ENCODE results near the gene SCP2D1.

DNA sequence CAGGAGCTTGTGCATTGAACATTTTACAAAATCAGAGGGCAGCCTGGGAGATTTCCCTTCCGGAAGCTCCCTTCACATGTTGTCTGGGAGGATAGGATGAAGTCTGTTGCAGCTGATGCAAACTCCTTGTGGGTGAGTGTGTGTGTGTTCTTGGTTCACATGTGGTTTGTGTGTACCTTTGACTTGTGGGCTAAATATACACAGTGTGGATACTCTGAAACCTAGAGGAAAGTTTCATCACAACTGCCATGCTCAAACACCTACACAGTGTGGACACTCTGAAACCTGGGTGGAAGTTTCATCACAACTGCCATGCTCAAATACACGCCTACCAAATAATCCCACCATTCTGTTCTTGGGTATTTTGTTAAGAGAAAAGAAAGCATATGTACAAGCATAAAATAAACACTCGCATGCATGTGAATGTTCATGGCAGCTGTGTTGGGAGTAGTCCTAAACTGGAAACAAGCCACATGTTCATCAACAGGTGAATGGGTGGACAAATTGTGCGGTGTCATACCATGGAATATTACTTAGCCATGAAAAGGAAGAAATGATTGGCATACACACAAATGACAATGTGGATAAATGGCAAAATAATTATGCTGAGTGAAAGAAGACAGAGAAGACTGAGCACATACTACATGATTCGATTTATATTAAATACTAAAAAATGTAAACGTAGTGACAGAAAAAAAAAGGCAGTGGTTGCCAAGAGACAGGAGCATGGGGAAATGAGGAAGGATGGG is 1.8 kb downstream of the SCP2D1 start:
- TF ChIP-seq, protein P1, sequence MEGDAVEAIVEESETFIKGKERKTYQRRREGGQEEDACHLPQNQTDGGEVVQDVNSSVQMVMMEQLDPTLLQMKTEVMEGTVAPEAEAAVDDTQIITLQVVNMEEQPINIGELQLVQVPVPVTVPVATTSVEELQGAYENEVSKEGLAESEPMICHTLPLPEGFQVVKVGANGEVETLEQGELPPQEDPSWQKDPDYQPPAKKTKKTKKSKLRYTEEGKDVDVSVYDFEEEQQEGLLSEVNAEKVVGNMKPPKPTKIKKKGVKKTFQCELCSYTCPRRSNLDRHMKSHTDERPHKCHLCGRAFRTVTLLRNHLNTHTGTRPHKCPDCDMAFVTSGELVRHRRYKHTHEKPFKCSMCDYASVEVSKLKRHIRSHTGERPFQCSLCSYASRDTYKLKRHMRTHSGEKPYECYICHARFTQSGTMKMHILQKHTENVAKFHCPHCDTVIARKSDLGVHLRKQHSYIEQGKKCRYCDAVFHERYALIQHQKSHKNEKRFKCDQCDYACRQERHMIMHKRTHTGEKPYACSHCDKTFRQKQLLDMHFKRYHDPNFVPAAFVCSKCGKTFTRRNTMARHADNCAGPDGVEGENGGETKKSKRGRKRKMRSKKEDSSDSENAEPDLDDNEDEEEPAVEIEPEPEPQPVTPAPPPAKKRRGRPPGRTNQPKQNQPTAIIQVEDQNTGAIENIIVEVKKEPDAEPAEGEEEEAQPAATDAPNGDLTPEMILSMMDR (conservative IDR thresholded peaks at IDR 0.05 in 1 of 2, IDR thresholded peaks at IDR 0.05 in 1 of 2; ENCODE audit: extremely low read depth in 1 of 2, insufficient read depth in 1 of 2, low read depth in 1 of 2, low read length in 2 of 2): no peak
- no peak for TF ChIP-seq EZH2 (IDR thresholded peaks at IDR 0.05; ENCODE audit: borderline replicate concordance, low read length)
